Endothelial cell of umbilical vein (primary cell): ENCODE measurements around the gene TBC1D14. TPM values are rescaled to one million over a fixed set of nuclear protein-coding genes. Genes with fewer than 3 reads are reported as not detected.

Experiments used
- BruUV-seq: library from RNA; stranded (reverse); fragments of 400-500 nt; replicated peaks from 2 replicates; lab custom pipeline; 2021; lab: Mats Ljungman, UMichigan
- CTCF ChIA-PET: fragments of 300-600, 350-600 bp; sonication (Branson Sonifier 250); formaldehyde crosslinking; loops from one replicate; lab custom pipeline; 2021; ENCODE audit warnings: antibody characterized with exemption, inconsistent platforms; lab: Charles Lee
- POLR2A ChIA-PET: fragments of 300-600, 350-600 bp; sonication (Branson Sonifier 250); formaldehyde crosslinking; loops from one replicate; lab custom pipeline; 2021; ENCODE audit warnings: antibody characterized with exemption, inconsistent platforms; lab: Charles Lee
- DNase-seq: peaks from one replicate; pipeline ENCODE4 v3.0.0-alpha.2; 2011; ENCODE audit warnings: low read depth, low spot score
- FAIRE-seq: peaks from 2 replicates; lab custom pipeline; 2011; peaks lifted over from hg19 to GRCh38; lab: Jason Lieb, UNC
- H2AFZ ChIP-seq: 2 replicates; pipeline ENCODE4 v1.6.0; 2012; ENCODE audit warnings: low read depth, low read length, control low read depth, inconsistent platforms
- H3K27ac ChIP-seq: 2 replicates; pipeline ENCODE4 v1.5.1; 2011; ENCODE audit warnings: low read depth, mild to moderate bottlenecking, control low read depth, low read length, moderate library complexity; ENCODE audit not compliant: insufficient read depth
- H3K27me3 ChIP-seq, 2 experiments: 2 replicates each; pipeline versions ENCODE4 v1.6.0 to v1.6.1; 2011; ENCODE audit warnings: low read length in 2 of 2, mixed read lengths in 1 of 2; ENCODE audit not compliant: control insufficient read depth in 2 of 2, insufficient read depth in 2 of 2
- H3K36me3 ChIP-seq, 2 experiments: 2 replicates in 1 of 2; 3 replicates in 1 of 2; pipeline ENCODE4 v1.5.1; 2011; ENCODE audit warnings: low read length in 2 of 2, mild to moderate bottlenecking in 1 of 2, moderate library complexity in 1 of 2; ENCODE audit not compliant: control insufficient read depth in 2 of 2, insufficient read depth in 2 of 2; ENCODE audit errors: extremely low read depth in 1 of 2
- H3K4me1 ChIP-seq: 3 replicates; pipeline ENCODE4 v1.5.1; 2011; ENCODE audit warnings: mild to moderate bottlenecking, low read length; ENCODE audit not compliant: control insufficient read depth, insufficient read depth; ENCODE audit errors: extremely low read depth
- H3K4me2 ChIP-seq: 2 replicates; pipeline ENCODE4 v1.6.1; 2011; ENCODE audit warnings: low read length, control low read depth, mixed read lengths; ENCODE audit not compliant: insufficient read depth
- H3K4me3 ChIP-seq, 3 experiments: fragments of 200-600 bp in 1 of 3; sonication (generic), shearing (Covaris generic) in 1 of 3; replicated peaks in 1 of 3; 2 replicates each; pipeline ENCODE4 v1.5.1; 2011 to 2016; ENCODE audit warnings: control low read depth in 3 of 3, low read length in 3 of 3, mild to moderate bottlenecking in 2 of 3, inconsistent platforms in 1 of 3, low read depth in 1 of 3, moderate library complexity in 1 of 3; ENCODE audit not compliant: insufficient read depth in 1 of 3
- H3K79me2 ChIP-seq: 2 replicates; pipeline ENCODE4 v1.6.0; 2012; ENCODE audit warnings: low read length, inconsistent platforms; ENCODE audit not compliant: control insufficient read depth, insufficient read depth
- H3K9ac ChIP-seq: replicated peaks from 2 replicates; pipeline ENCODE3; 2011; ENCODE audit warnings: low read length, control low read depth; ENCODE audit not compliant: insufficient read depth; ENCODE audit errors: extremely low read depth
- H3K9me1 ChIP-seq: replicated peaks from 3 replicates; pipeline ENCODE4 v1.6.0; 2011; ENCODE audit warnings: mild to moderate bottlenecking, low read length; ENCODE audit not compliant: control insufficient read depth, insufficient read depth; ENCODE audit errors: extremely low read depth
- H3K9me3 ChIP-seq: replicated peaks from 2 replicates; pipeline ENCODE4 v1.5.1; 2012; ENCODE audit warnings: low read length, inconsistent platforms; ENCODE audit not compliant: control insufficient read depth, insufficient read depth
- H4K20me1 ChIP-seq: replicated peaks from 2 replicates; pipeline ENCODE3; 2011; ENCODE audit warnings: mild to moderate bottlenecking, low read length; ENCODE audit not compliant: control insufficient read depth, insufficient read depth; ENCODE audit errors: extremely low read depth
- EZH2 ChIP-seq: IDR thresholded peaks from 2 replicates; pipeline ENCODE4 v1.6.1; 2012; ENCODE audit warnings: borderline replicate concordance, low read depth, mild to moderate bottlenecking, moderate library complexity, low read length, inconsistent platforms; ENCODE audit not compliant: severe bottlenecking
- FOS ChIP-seq: IDR thresholded peaks from 2 replicates; pipeline ENCODE4 v1.6.1; 2011; ENCODE audit warnings: mild to moderate bottlenecking, low read length, moderate library complexity, borderline replicate concordance; ENCODE audit not compliant: insufficient read depth
- GATA2 ChIP-seq: IDR thresholded peaks from 2 replicates; pipeline ENCODE4 v1.7.0; 2011; ENCODE audit warnings: low read depth, mild to moderate bottlenecking, moderate library complexity, mixed read lengths, low read length; ENCODE audit not compliant: insufficient read length, insufficient read depth
- JUN ChIP-seq: IDR thresholded peaks from 2 replicates; pipeline ENCODE4 v1.6.1; 2011; ENCODE audit warnings: borderline replicate concordance, low read depth; ENCODE audit not compliant: insufficient read length, insufficient read depth
- MAX ChIP-seq: IDR thresholded peaks from 2 replicates; pipeline ENCODE4 v1.6.1; 2011; ENCODE audit not compliant: insufficient read depth, insufficient read length
- MYC ChIP-seq: IDR thresholded peaks from one replicate; pipeline ENCODE4 v1.6.1; 2011; ENCODE audit warnings: mild to moderate bottlenecking, low read depth, low read length
- POLR2A ChIP-seq: IDR thresholded peaks from 2 replicates; pipeline ENCODE4 v1.6.1; 2012; ENCODE audit warnings: low read depth, mild to moderate bottlenecking, control low read depth, low read length
- POLR2AphosphoS5 ChIP-seq: IDR thresholded peaks from 2 replicates; pipeline ENCODE4 v1.6.1; 2012; ENCODE audit warnings: low read depth, mild to moderate bottlenecking, control low read depth, low read length, moderate library complexity; ENCODE audit not compliant: insufficient read depth
- dilution Hi-C: fragments of 300-500 bp; cut with MboI; formaldehyde crosslinking; loops from one replicate; pipeline ENCODE4 v1.15.0; 2019; ENCODE audit warnings: low sequenced_read_pairs; ENCODE audit not compliant: extremely low pct_ligation_motif_present
- intact Hi-C: fragments of 100-400 bp; cut with micrococcal nuclease; formaldehyde crosslinking; loops from one replicate; pipeline ENCODE4 v1.10.0; 2022
- polyA plus RNA-seq, 4 experiments: library from polyadenylated mRNA; depleted of rRNA in 3 of 4; stranded (reverse) in 3 of 4; unstranded in 1 of 4; fragments of >200 nt; gene quantifications; 2 replicates each; pipeline versions ENCODE4 v1.2.1 to v1.2.3, GENCODE V29; 2011 to 2012; ENCODE audit warnings: missing spikeins in 1 of 4
- total RNA-seq: library from RNA; stranded (reverse); gene quantifications from 2 replicates; pipeline ENCODE4 v1.2.3, GENCODE V29; 2021
- TF ChIP-seq, protein P1 (sequence below), 2 donors: IDR thresholded peaks; 1 replicate in 1 of 2; 2 replicates in 1 of 2; pipeline ENCODE4 v1.5.1; 2011; ENCODE audit warnings: low read length in 2 of 2, mild to moderate bottlenecking in 2 of 2, moderate library complexity in 2 of 2, control low read depth in 1 of 2, inconsistent platforms in 1 of 2, low read depth in 1 of 2; ENCODE audit not compliant: insufficient read depth in 1 of 2; ENCODE audit errors: extremely low read depth in 1 of 2

The TBC1D14 gene
- total and polyA plus RNA-seq, 2 donors (not counting 3 experiments of a cell fraction or from before 2014, with no cell fraction given): 23.7 to 24.8 TPM

GRCh38 chr4:6892190-6892908 is 17.3 kb upstream of the TBC1D14 start:
- DNase-seq: no peak
- no peaks in the 10 kb centered on the region for H3K9me1 ChIP-seq
- no peaks in the 10 kb centered on the region for H4K20me1 ChIP-seq
- H3K27me3 ChIP-seq: no peaks in the 10 kb centered on the region
- no TSS peak for BruUV-seq
- no peaks in the 10 kb centered on the region for H3K79me2 ChIP-seq
- CTCF ChIA-PET: interaction anchor here (1.0 to 2.0 kb wide), 7 partner anchors 9 to 179 kb away, joined by 3 to 5 read pairs (median 3); partner anchors contain the start of gene GRPEL1
- H2AFZ ChIP-seq: peak overlapping the region; percentile 44
- no peaks in the 10 kb centered on the region for H3K9me3 ChIP-seq
- H3K4me3 ChIP-seq: no peak overlapping the region
- POLR2A ChIA-PET: no interaction called here
- no peak overlapping the region for H3K9ac ChIP-seq
- dilution Hi-C loops (no loop called here), intact Hi-C loops (no loop called here)
- no peak overlapping the region for H3K4me2 ChIP-seq
- H3K36me3 ChIP-seq: no peaks in the 10 kb centered on the region
- H3K27ac ChIP-seq: no peak overlapping the region
- no peaks in the 10 kb centered on the region for H3K4me1 ChIP-seq
- TF ChIP-seq GATA2 (no peak), MAX (no peak), POLR2A (no peak), FOS (no peak), JUN (no peak), POLR2AphosphoS5 (no peak), EZH2 (no peak), MYC (no peak)
- TF ChIP-seq, protein P1, sequence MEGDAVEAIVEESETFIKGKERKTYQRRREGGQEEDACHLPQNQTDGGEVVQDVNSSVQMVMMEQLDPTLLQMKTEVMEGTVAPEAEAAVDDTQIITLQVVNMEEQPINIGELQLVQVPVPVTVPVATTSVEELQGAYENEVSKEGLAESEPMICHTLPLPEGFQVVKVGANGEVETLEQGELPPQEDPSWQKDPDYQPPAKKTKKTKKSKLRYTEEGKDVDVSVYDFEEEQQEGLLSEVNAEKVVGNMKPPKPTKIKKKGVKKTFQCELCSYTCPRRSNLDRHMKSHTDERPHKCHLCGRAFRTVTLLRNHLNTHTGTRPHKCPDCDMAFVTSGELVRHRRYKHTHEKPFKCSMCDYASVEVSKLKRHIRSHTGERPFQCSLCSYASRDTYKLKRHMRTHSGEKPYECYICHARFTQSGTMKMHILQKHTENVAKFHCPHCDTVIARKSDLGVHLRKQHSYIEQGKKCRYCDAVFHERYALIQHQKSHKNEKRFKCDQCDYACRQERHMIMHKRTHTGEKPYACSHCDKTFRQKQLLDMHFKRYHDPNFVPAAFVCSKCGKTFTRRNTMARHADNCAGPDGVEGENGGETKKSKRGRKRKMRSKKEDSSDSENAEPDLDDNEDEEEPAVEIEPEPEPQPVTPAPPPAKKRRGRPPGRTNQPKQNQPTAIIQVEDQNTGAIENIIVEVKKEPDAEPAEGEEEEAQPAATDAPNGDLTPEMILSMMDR (IDR thresholded peaks at IDR 0.05; ENCODE audit: extremely low read depth in 1 of 2, insufficient read depth in 1 of 2, low read depth in 1 of 2, low read length in 2 of 2): no peak
- FAIRE-seq: no peak
